ENCODE results near the gene KCNAB3. TPM values are rescaled to one million over a fixed set of nuclear protein-coding genes. Genes with fewer than 3 reads are reported as not detected.
"Not testable (repeated sequence)": the region's sequence is repeated elsewhere in the genome, so short reads cannot be mapped to it uniquely, and the experiment has no call there.

The KCNAB3 gene
- 1.2 TPM for total RNA-seq

- DNase-seq (ENCODE audit: low spot score) (peak; percentile 64), ATAC-seq (no peak)
- intact Hi-C loops (cut with DNase I) = no loop called here
Measured at GRCh38 chr17:7929158-7930023, at the start of gene KCNAB3. TSS of gene KCNAB3 (minus strand) at chr17:7929856. CDS start at chr17:7929435, 421 bp downstream.

- no peak for ATAC-seq
- intact Hi-C loops (cut with DNase I) = no loop called here
- DNase-seq (ENCODE audit: low spot score) = no peak
Measured at GRCh38 chr17:7977805-7978204, 48.1 kb upstream of the KCNAB3 start.

GRCh38 chr17:7977039-7977438, 47.4 kb upstream of the KCNAB3 start:
- intact Hi-C loops (cut with DNase I) = no loop called here
- no peak for ATAC-seq

DNA sequence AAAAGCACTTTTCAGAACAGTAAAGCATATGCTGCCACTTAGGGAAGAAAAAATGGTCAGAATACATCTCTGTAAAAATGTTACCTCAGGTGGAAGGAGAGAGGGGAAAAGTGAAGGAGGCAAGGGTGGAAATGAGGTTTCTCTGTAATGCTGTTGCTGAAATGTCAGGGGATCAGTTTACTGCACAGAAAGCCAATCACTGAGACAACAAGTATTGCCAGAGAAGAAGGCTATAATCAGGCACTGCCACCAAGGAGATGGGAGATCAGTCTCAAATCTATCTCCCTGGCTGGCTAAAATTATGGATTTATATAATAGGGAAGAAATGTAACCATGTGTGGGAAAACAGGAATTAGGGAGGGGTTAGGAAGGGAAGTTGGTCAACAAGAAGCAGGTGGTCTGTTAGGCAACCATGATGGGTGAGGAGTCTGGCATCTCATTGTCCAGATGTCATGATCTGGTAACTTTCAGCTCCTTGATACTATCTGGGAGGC, 45.0 kb upstream of the KCNAB3 start:
- intact Hi-C loops (cut with DNase I) = no loop called here
- ATAC-seq = no peak

More at GRCh38 chr17:7977039-7977438, 47.4 kb upstream of the KCNAB3 start:
- no peak for DNase-seq (ENCODE audit: low spot score)

GRCh38 chr17:7972131-7972785, 42.6 kb upstream of the KCNAB3 start:
- DNase-seq (ENCODE audit: low spot score) (no peak), ATAC-seq (no peak)
- intact Hi-C loops (cut with DNase I) = no loop called here

More for the DNA sequence above, 45.0 kb upstream of the KCNAB3 start:
- no peak for DNase-seq (ENCODE audit: low spot score)

DNA sequence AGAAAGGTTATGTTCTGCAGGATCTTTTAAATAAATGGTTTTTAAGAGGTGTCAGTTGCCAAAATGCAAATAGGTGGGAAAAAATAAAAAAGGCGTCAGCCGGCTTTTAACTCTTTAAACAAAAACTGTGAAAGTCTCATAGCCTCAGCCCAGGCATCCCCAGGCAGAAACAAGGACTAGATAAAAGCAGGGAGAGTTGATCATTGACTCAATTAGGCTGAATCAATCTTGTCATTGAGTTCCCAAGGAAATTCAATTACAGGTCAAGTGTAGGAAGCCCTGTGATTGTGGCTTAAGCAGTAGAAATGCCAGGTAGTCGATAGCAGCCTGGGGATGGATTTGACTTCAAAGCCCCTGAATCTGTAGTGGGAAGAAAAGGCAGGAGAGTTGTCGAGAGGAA, 42.0 kb upstream of the KCNAB3 start:
- DNase-seq (ENCODE audit: low spot score) = no peak
- intact Hi-C loops (cut with DNase I) = no loop called here
- no peak for ATAC-seq

GRCh38 chr17:7969433-7969832, 39.8 kb upstream of the KCNAB3 start:
- ATAC-seq (no peak), DNase-seq (ENCODE audit: low spot score) (no peak)
- intact Hi-C loops (cut with DNase I) = no loop called here

GRCh38 chr17:7967751-7968150, 38.1 kb upstream of the KCNAB3 start:
- no peak for DNase-seq (ENCODE audit: low spot score)
- intact Hi-C loops (cut with DNase I) = no loop called here
- no peak for ATAC-seq

- ATAC-seq (no peak), DNase-seq (ENCODE audit: low spot score) (no peak)
- intact Hi-C loops (cut with DNase I) = no loop called here
Measured at GRCh38 chr17:7961421-7961820, 31.8 kb upstream of the KCNAB3 start.

DNA sequence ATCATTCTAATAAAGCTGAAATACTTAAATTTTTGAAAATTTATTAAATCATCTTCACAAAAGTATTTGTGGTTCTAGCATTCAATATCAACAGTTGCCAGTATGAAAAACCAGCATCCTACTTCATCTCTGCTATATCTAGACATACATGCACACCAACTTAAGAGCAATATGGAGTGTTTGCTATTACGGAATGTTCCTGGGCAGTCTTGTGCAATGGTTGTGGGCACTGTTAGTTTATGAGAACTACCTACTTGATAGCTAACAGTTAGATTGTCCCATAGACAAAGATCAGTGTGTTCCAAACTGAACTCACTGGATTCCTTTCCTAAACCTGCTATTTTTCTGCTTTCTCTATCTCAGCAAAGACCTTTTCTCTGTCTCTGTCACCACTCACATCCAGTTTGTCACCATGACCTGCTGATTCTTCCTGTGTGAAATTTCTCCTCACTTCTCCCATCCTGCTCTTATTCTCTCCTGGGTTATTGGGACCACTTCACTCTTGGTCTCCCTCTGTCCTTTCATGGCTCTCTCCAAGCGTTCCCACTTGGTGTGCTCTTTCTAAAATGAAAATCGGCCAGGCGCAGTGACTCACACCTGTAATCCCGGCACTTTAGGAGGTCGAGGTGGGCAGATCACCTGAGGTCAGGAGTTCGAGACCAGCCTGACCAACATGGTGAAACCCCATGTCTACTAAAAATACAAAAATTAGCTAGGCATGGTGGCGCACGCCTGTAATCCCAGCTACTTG, 30.0 kb upstream of the KCNAB3 start:
- intact Hi-C loops (cut with DNase I) = no loop called here
- ATAC-seq (no peak), DNase-seq (ENCODE audit: low spot score) (no peak)

DNA sequence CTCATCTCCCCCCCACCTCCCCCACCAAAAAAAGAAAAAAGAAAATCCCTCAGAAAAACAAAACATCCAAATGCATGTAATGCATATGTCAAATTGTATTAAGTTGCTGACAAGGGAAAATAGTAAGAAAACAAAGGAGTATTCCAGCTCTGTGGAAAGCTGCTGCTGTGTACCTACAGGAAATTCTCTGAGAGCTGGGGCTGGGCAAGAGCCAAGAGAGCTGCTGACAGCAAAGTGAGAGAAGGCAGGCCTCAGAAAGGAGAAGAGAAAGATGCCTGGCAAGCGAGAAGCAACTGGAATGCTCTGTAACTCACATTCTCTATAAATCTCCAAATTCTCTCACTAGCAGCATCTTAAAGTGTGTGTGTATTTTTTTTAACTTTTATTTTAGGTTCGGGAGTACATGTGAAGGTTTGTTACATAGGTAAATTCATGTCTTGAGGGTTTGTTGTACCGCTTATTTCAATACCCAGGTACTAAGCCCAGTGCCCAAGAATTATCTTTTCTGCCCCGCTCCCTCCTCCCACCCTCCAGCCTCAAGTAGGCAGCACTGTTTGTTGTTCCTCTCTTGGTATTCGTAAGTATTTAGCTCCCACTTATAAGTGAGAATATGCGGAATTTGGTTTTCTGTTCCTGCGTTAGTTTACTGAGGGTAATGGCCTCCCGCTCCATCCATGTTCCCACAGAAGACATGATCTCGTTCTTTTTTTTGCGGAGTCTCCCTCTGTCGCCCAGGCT, 26.7 kb upstream of the KCNAB3 start:
- ATAC-seq (no peak), DNase-seq (ENCODE audit: low spot score) (no peak)
- intact Hi-C loops (cut with DNase I) = no loop called here

DNA sequence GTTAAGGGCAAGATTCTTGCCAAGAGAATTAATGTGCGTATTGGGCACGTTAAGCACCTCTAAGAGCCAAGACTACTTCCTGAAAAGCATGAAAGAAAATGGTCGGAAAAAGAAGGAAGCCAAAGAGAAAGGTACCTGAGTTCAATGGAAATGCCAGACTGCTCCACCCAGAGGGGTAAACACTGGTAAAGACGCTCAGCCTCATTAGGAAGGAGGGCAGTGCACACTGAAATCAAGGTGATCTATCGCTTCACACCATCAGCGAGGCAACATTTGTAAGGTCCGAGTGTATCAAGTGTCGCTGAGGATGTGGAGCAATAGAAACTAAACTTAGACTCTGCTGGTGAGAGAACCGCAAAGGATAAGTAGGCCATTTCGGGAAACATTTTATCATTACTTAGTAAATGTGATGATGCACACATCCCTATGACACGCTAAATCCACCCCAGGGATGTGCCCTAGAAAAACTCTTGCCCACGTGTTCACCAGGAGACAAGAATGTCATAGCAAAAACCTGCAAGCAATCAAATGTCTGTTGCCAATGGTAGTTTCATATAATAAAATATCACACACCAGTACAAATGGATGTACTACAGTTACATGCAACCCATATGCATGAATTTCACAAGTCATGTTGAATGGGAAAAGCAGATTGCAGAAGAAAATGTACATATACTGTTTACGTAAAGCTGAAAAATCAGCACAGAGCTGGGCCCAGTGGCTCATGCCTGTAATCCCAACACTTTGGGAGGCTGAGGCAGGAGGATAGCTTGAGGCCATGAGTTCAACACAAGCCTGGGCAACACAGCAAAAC, 26.0 kb upstream of the KCNAB3 start:
- DNase-seq (ENCODE audit: low spot score) (no peak), ATAC-seq (no peak)
- intact Hi-C loops (cut with DNase I) = no loop called here

DNA sequence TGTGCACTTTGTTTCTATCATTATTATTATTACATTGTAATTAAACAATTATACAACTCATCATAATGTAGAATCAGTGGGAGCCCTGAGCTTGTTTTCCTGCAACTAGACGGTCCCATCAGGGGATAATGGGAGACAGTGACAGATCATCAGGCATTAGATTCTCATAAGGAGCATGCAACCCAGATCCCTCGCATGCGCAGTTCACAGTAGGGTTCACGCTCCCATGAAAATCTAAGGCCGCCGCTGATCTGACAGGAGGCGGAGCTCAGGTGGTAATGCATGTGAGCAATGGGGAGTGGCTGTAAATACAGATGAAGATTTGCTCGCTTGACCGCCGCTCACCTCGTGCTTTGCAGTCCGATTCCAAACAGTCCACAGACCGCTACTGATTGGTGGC, 23.6 kb upstream of the KCNAB3 start:
- intact Hi-C loops (cut with DNase I); ATAC-seq; DNase-seq (ENCODE audit: low spot score): not testable (repeated sequence)

DNA sequence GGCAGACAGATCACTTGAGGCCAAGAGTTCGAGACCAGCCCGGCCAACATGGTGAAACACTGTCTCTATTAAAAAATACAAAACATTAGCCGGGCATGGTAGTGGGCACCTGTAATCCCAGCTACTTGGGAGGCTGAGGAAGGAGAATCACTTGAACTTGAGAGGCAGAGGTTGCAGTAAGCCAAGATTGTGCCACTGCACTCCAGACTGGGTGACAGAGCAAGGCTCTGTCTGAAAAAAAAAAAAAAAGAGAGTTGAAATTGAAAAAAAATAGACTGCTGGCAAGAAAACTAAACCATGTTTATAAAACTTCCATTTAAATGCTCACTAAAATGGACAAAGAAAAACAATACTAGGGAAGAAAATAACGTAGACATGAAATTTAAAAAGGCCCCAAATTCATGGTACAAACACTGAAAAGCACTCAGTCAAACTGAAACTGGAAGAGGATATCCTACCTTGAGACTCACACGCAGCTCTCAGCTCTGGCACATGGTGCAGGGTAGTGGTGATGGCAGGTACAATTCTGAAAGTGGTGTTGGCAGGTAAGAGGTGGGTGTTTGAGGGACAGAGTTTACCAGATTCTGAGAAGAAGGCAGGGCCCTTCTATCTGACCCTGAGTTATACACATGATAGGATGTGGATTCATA, 21.6 kb upstream of the KCNAB3 start:
- ATAC-seq (no peak), DNase-seq (ENCODE audit: low spot score) (no peak)
- intact Hi-C loops (cut with DNase I) = no loop called here

DNA sequence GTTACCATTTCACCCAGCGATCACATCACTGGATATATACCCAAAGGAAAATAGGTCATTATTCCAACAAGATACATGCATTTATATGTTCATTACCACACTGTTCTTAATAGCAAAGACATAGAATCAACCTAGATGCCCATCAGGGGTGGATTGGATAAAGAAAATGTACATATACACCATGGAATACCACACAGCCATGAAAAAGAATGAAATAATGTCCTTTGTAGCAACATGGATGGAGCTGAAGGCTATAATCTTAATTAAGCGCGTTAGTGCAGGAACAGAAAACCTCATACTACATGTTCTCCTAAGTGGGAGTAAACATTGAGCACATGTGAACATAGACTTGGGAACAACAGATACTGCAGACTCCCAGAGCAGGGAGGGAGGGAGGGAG, 20.9 kb upstream of the KCNAB3 start:
- DNase-seq (ENCODE audit: low spot score) (no peak), ATAC-seq (no peak)
- intact Hi-C loops (cut with DNase I) = no loop called here

GRCh38 chr17:7947651-7948050, 18.0 kb upstream of the KCNAB3 start:
- no peak for ATAC-seq
- intact Hi-C loops (cut with DNase I) = no loop called here
- no peak for DNase-seq (ENCODE audit: low spot score)

DNA sequence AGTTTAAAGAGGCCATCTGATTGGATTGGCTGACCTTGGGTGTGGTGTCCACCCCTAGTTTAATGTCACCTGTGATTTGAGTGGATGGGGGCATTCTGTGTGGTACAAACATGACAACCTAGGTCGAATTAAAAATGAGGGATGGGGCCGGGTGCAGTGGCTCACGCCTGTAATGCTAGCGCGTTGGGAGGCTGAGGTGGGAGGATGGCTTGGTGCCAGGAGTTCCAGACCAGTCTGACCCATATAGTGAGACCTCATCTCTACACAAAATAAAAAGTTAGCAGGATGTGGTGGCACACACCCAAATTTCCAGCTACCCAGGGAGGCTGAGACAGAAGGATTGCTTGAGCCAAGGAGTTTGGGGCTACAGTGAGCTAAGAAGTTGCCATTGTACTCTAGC, 16.8 kb upstream of the KCNAB3 start:
- DNase-seq (ENCODE audit: low spot score) = no peak
- ATAC-seq = no peak
- intact Hi-C loops (cut with DNase I) = no loop called here

DNA sequence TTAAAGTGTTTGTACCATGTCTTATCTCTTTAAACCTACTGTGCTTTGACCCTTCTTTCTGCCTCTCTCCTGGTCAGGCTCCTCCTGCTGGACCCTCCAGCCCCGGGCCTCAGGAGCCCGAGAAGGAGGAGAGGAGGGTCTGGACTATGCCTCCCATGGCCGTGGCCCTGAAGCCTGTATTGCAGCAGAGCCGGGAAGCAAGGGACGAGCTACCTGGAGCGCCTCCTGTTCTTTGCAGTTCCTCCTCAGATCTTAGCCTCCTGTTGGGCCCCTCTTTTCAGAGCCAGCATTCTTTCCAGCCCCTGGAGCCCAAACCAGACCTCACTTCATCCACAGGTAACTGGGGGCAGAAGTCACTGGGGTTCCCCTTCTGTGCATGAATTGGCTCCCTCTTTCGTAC, 16.0 kb upstream of the KCNAB3 start:
- no peak for DNase-seq (ENCODE audit: low spot score)
- ATAC-seq = no peak
- intact Hi-C loops (cut with DNase I) = no loop called here

Measured in sciatic nerve (tissue), 2 donors.